OCI-LY7 (cell line): ENCODE measurements around the gene PAX7.

Experiments used
- EZH2phosphoT487 ChIP-seq: fragments of 200-600 bp; sonication (generic); IDR thresholded peaks from 2 replicates; pipeline ENCODE4 v1.6.1; 2018; ENCODE audit warnings: low read depth, borderline replicate concordance, mild to moderate bottlenecking, mixed run types, antibody characterized with exemption, low read length, moderate library complexity, mixed read lengths
- TF ChIP-seq, protein P1 (sequence below): fragments of 200-600 bp; sonication (generic); conservative IDR thresholded peaks from 2 replicates; pipeline ENCODE4 v1.5.1; 2014; ENCODE audit warnings: mild to moderate bottlenecking, antibody characterized with exemption, low read length, moderate library complexity, mixed read lengths

DNA sequence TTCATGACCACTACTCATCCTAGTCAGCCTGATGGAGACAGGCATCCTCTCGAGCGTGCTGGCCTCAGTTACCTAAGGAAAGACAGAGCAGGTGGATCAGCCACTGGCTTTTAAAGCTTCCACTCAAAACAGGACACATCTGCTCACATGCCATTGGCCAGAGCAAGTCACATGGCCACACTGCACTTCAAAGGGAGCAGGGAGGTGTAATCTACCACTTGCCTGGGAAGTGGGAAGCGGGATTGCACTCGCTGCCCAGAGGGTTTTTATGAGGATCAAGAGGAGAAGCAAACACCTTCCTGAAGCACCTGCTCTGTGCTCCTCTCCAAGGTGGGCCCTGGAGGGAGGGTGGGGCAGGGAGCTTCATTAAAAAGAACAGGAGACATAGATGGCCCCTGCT, 120.8 kb downstream of the PAX7 start:
- TF ChIP-seq, protein P1, sequence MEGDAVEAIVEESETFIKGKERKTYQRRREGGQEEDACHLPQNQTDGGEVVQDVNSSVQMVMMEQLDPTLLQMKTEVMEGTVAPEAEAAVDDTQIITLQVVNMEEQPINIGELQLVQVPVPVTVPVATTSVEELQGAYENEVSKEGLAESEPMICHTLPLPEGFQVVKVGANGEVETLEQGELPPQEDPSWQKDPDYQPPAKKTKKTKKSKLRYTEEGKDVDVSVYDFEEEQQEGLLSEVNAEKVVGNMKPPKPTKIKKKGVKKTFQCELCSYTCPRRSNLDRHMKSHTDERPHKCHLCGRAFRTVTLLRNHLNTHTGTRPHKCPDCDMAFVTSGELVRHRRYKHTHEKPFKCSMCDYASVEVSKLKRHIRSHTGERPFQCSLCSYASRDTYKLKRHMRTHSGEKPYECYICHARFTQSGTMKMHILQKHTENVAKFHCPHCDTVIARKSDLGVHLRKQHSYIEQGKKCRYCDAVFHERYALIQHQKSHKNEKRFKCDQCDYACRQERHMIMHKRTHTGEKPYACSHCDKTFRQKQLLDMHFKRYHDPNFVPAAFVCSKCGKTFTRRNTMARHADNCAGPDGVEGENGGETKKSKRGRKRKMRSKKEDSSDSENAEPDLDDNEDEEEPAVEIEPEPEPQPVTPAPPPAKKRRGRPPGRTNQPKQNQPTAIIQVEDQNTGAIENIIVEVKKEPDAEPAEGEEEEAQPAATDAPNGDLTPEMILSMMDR = no peak
- no peak for TF ChIP-seq EZH2phosphoT487
